ENCODE results near the gene SNX25.

DNA sequence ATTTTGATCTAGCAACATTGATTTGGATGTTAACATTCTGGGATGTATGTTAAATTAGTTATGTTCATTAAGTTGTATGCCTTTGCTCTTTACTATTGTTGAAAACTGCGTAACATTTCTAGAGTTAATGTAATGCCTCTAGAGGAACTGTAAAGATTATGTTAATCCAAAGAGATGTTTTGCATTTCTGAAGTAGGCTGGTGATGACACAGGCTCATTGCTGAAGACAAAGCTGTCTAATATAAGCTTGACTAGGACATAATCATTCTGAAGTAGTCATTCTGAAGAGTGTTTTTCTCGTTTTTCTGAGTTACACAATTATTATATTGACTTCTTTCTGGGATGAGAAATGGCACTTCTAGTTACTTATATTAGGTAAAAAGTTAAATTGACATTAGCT, 113.4 kb downstream of the SNX25 start:
- TF ChIP-seq POLR2A (IDR thresholded peaks at IDR 0.05): no peak
- TF ChIP-seq, protein P1, sequence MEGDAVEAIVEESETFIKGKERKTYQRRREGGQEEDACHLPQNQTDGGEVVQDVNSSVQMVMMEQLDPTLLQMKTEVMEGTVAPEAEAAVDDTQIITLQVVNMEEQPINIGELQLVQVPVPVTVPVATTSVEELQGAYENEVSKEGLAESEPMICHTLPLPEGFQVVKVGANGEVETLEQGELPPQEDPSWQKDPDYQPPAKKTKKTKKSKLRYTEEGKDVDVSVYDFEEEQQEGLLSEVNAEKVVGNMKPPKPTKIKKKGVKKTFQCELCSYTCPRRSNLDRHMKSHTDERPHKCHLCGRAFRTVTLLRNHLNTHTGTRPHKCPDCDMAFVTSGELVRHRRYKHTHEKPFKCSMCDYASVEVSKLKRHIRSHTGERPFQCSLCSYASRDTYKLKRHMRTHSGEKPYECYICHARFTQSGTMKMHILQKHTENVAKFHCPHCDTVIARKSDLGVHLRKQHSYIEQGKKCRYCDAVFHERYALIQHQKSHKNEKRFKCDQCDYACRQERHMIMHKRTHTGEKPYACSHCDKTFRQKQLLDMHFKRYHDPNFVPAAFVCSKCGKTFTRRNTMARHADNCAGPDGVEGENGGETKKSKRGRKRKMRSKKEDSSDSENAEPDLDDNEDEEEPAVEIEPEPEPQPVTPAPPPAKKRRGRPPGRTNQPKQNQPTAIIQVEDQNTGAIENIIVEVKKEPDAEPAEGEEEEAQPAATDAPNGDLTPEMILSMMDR (IDR thresholded peaks at IDR 0.05): no peak

Data from Peyer's patch (tissue), 4 donors.